HEK293 (cell line): Measurements from ENCODE around the gene ARL4A.

Experiments used
- CTCF ChIA-PET: fragments of 350-600 bp; formaldehyde crosslinking; extraction: SDS; loops from one replicate; lab custom pipeline; 2021; ENCODE audit warnings: antibody characterized with exemption; lab: Yijun Ruan, JAX
- POLR2A ChIA-PET: fragments of 300-600 bp; formaldehyde crosslinking; extraction: SDS; loops from one replicate; lab custom pipeline; 2020; ENCODE audit warnings: antibody characterized with exemption, inconsistent platforms; lab: Yijun Ruan, JAX
- H3K27ac ChIP-seq: fragments of 200-500 bp; sonication (Bioruptor generic); 2 replicates; pipeline ENCODE4 v1.5.1; 2014; ENCODE audit warnings: low read depth, low read length, control low read depth, inconsistent platforms; ENCODE audit errors: extremely low read depth
- H3K36me3 ChIP-seq, 2 experiments: fragments of 200-500 bp in 1 of 2; sonication (Bioruptor generic) in 1 of 2; 1 replicate in 1 of 2; 2 replicates in 1 of 2; pipeline ENCODE4 v1.5.1; 2014 to 2017; ENCODE audit warnings: inconsistent platforms in 2 of 2, low read length in 2 of 2; ENCODE audit not compliant: control insufficient read depth in 2 of 2, insufficient read depth in 1 of 2
- H3K4me1 ChIP-seq: fragments of 200-500 bp; sonication (Bioruptor generic); 2 replicates; pipeline ENCODE4 v1.5.1; 2014; ENCODE audit warnings: mild to moderate bottlenecking, low read length, inconsistent platforms; ENCODE audit not compliant: control insufficient read depth, insufficient read depth
- H3K4me3 ChIP-seq: 2 replicates; pipeline ENCODE4 v1.5.1; 2011; ENCODE audit warnings: low read depth, mild to moderate bottlenecking, control low read depth, low read length, moderate library complexity
- H3K9me3 ChIP-seq: fragments of 200-500 bp; sonication (Bioruptor generic); 2 replicates; pipeline ENCODE4 v1.5.1; 2014; ENCODE audit warnings: low read depth, low read length, inconsistent platforms; ENCODE audit not compliant: control insufficient read depth, insufficient read depth
- FEZF1 ChIP-seq: fragments of 450-650 bp; formaldehyde crosslinking; IDR thresholded peaks from 2 replicates; pipeline ENCODE4 v1.5.1; 2016; ENCODE audit warnings: missing biosample characterization, missing genetic modification characterization
- HOXC10 ChIP-seq: sonication (generic); formaldehyde crosslinking; IDR thresholded peaks from 2 replicates; pipeline ENCODE4 v1.8.1; 2023; ENCODE audit warnings: mild to moderate bottlenecking, missing genetic modification reagents
- MEIS1 ChIP-seq: sonication (generic); formaldehyde crosslinking; IDR thresholded peaks from 2 replicates; pipeline ENCODE4 v1.8.1; 2022; ENCODE audit warnings: missing genetic modification reagents, mild to moderate bottlenecking, borderline replicate concordance
- PRDM1 ChIP-seq: fragments of 450-650 bp; formaldehyde crosslinking; IDR thresholded peaks from 2 replicates; pipeline ENCODE4; 2016; ENCODE audit warnings: missing biosample characterization, missing genetic modification characterization
- PRDM6 ChIP-seq: fragments of 450-650 bp; formaldehyde crosslinking; IDR thresholded peaks from 2 replicates; pipeline ENCODE4 v1.5.1; 2017; ENCODE audit warnings: missing biosample characterization, missing genetic modification characterization
- SALL2 ChIP-seq: fragments of 450-650 bp; formaldehyde crosslinking; IDR thresholded peaks from 2 replicates; pipeline ENCODE4 v1.5.0; 2017; ENCODE audit warnings: missing biosample characterization, mild to moderate bottlenecking, missing genetic modification characterization, borderline replicate concordance
- SP2 ChIP-seq: fragments of 450-650 bp; formaldehyde crosslinking; IDR thresholded peaks from 2 replicates; pipeline ENCODE4 v1.5.1; 2016; ENCODE audit warnings: missing biosample characterization, missing genetic modification characterization
- ZBTB1 ChIP-seq: fragments of 450-650 bp; formaldehyde crosslinking; IDR thresholded peaks from 2 replicates; pipeline ENCODE4 v1.5.1; 2016; ENCODE audit warnings: missing biosample characterization, missing genetic modification characterization
- ZBTB20 ChIP-seq: fragments of 450-650 bp; formaldehyde crosslinking; IDR thresholded peaks from 2 replicates; pipeline ENCODE4 v1.5.1; 2016; ENCODE audit warnings: missing biosample characterization, missing genetic modification characterization
- ZEB2 ChIP-seq: fragments of 450-650 bp; formaldehyde crosslinking; IDR thresholded peaks from 2 replicates; pipeline ENCODE4 v1.5.1; 2016; ENCODE audit warnings: missing biosample characterization, missing genetic modification characterization
- ZFP3 ChIP-seq: fragments of 450-650 bp; formaldehyde crosslinking; IDR thresholded peaks from 2 replicates; pipeline ENCODE4 v1.5.1; 2016; ENCODE audit warnings: low read depth, missing biosample characterization, missing genetic modification characterization
- ZNF175 ChIP-seq: fragments of 450-650 bp; formaldehyde crosslinking; IDR thresholded peaks from 2 replicates; pipeline ENCODE4 v1.5.1; 2016; ENCODE audit warnings: missing biosample characterization, missing genetic modification characterization
- ZNF341 ChIP-seq: fragments of 450-650 bp; formaldehyde crosslinking; IDR thresholded peaks from 2 replicates; pipeline ENCODE4; 2016; ENCODE audit warnings: low read depth, missing biosample characterization, missing genetic modification characterization
- ZNF449 ChIP-seq: fragments of 450-650 bp; formaldehyde crosslinking; IDR thresholded peaks from 2 replicates; pipeline ENCODE4 v1.5.1; 2017; ENCODE audit warnings: missing biosample characterization, mild to moderate bottlenecking, missing genetic modification characterization, moderate library complexity
- ZNF488 ChIP-seq: fragments of 450-650 bp; formaldehyde crosslinking; IDR thresholded peaks from 2 replicates; pipeline ENCODE4 v1.5.1; 2016; ENCODE audit warnings: missing biosample characterization, missing genetic modification characterization
- ZNF518A ChIP-seq: fragments of 450-650 bp; formaldehyde crosslinking; conservative IDR thresholded peaks from 2 replicates; pipeline ENCODE4 v1.5.1; 2016; ENCODE audit warnings: low read depth, missing biosample characterization, missing genetic modification characterization
- ZNF558 ChIP-seq: fragments of 450-650 bp; formaldehyde crosslinking; IDR thresholded peaks from 2 replicates; pipeline ENCODE4 v1.5.1; 2016; ENCODE audit warnings: missing biosample characterization, missing genetic modification characterization
- ZNF561 ChIP-seq: fragments of 450-650 bp; IDR thresholded peaks from 2 replicates; pipeline ENCODE4 v1.5.1; 2018; ENCODE audit warnings: missing biosample characterization, missing genetic modification characterization, borderline replicate concordance
- ZNF791 ChIP-seq: fragments of 450-650 bp; formaldehyde crosslinking; IDR thresholded peaks from 2 replicates; pipeline ENCODE4 v1.5.1; 2016; ENCODE audit warnings: missing biosample characterization, missing genetic modification characterization
- ZNF843 ChIP-seq: fragments of 450-650 bp; formaldehyde crosslinking; IDR thresholded peaks from 2 replicates; pipeline ENCODE4 v1.5.1; 2016; ENCODE audit warnings: missing biosample characterization, missing genetic modification characterization

Gene ARL4A

GRCh38 chr7:12737836-12738235 lies 50.4 kb downstream of the ARL4A start:
- Histone ChIP-seq H3K4me3 (no peak overlapping the region), H3K9me3 (no peaks in the 10 kb centered on the region), H3K27ac (no peak overlapping the region), H3K4me1 (no peaks in the 10 kb centered on the region; the same call in 1 of the 2 replicates), H3K36me3 (no peaks in the 10 kb centered on the region)
- ChIA-PET CTCF (interaction anchor here (0.8 kb wide), 1 partner anchor 525 kb away, joined by 3 read pairs; no protein-coding TSS in a partner anchor), POLR2A (no interaction called here)
- TF ChIP-seq ZNF341 (no peak), PRDM6 (tag by site-specific recombination) (no peak), PRDM1 (tag by site-specific recombination) (no peak), ZFP3 (tag by site-specific recombination) (no peak), ZNF175 (tag by site-specific recombination) (no peak), ZNF449 (tag by site-specific recombination) (no peak), ZBTB1 (tag by site-specific recombination) (no peak), MEIS1 (no peak), ZBTB20 (tag by site-specific recombination) (no peak), FEZF1 (tag by site-specific recombination) (no peak), HOXC10 (CRISPR knock-in tag) (no peak), ZNF558 (no peak), ZNF561 (tag by site-specific recombination) (no peak), ZNF488 (tag by site-specific recombination) (no peak), SALL2 (tag by site-specific recombination) (no peak), ZEB2 (tag by site-specific recombination) (no peak), ZNF843 (tag by site-specific recombination) (no peak), ZNF791 (tag by site-specific recombination) (no peak), SP2 (no peak), ZNF518A (no peak)
